Activated CD4-positive, alpha-beta T cell treated with anti-CD3 and anti-CD28 coated beads, Interleukin-2, amount 10 ng/mL, durations not matched to agents 24 days and 14 days (primary cell): ENCODE measurements around the gene VPS52. TPM values are rescaled to one million over a fixed set of nuclear protein-coding genes. Genes with fewer than 3 reads are reported as not detected.

ENCODE experiments used
- DNase-seq: peaks from one replicate; pipeline ENCODE4 v3.0.0; 2022
- H3K27ac Mint-ChIP-seq: one replicate; pipeline ENCODE4 v1.8.0; 2022; ENCODE audit warnings: mild to moderate bottlenecking, mixed read lengths
- H3K27me3 Mint-ChIP-seq: one replicate; pipeline ENCODE4 v1.8.0; 2022; ENCODE audit warnings: mixed read lengths
- H3K36me3 Mint-ChIP-seq: one replicate; pipeline ENCODE4 v1.8.0; 2022; ENCODE audit warnings: low read depth, mild to moderate bottlenecking, mixed read lengths
- H3K4me1 Mint-ChIP-seq: one replicate; pipeline ENCODE4 v1.8.0; 2021; ENCODE audit warnings: mixed read lengths
- H3K4me3 Mint-ChIP-seq: one replicate; pipeline ENCODE4 v1.8.0; 2022; ENCODE audit warnings: mild to moderate bottlenecking, moderate library complexity, mixed read lengths
- H3K9me3 Mint-ChIP-seq: one replicate; pipeline ENCODE4 v1.8.0; 2021; ENCODE audit warnings: mixed read lengths
- intact Hi-C: fragments of 100-400 bp; cut with micrococcal nuclease; formaldehyde crosslinking; loops from one replicate; pipeline ENCODE4 v1.15.1; 2023
- total RNA-seq: library from RNA; stranded (reverse); gene quantifications from 2 replicates; pipeline ENCODE4 v1.2.3, GENCODE V29; 2022

Gene VPS52
- total RNA-seq, 1 donor from 2014 or later: 64.9 TPM

GRCh38 chr6:33297406-33297955 lies 25.8 kb upstream of the VPS52 start:
- Mint-ChIP-seq H3K4me1 (peaks cover 23% of the 10 kb centered on the region), H3K27ac (peak overlapping the region; percentile 60), H3K27me3 (peaks cover 2% of the 10 kb centered on the region), H3K36me3 (peaks cover 43% of the 10 kb centered on the region), H3K9me3 (no peaks in the 10 kb centered on the region), H3K4me3 (peak overlapping the region; percentile 65)
- intact Hi-C loops: loop anchor here (5.0 to 10.0 kb wide), 2 partner anchors 130 to 1103 kb away; partner anchors contain the start of genes GPSM3 and PBX2
- DNase-seq: peak; percentile 68

GRCh38 chr6:33296797-33297405 lies 25.2 kb upstream of the VPS52 start:
- peak overlapping the region; percentile 65 for H3K4me3 Mint-ChIP-seq
- H3K36me3 Mint-ChIP-seq: peaks cover 45% of the 10 kb centered on the region

GRCh38 chr6:33295621-33296369 lies 24.1 kb upstream of the VPS52 start:
- Mint-ChIP-seq H3K36me3 (peaks cover 45% of the 10 kb centered on the region), H3K4me1 (peaks cover 22% of the 10 kb centered on the region), H3K27ac (peak overlapping the region; percentile 6), H3K9me3 (no peaks in the 10 kb centered on the region), H3K27me3 (peaks cover 2% of the 10 kb centered on the region), H3K4me3 (no peak overlapping the region)
- no peak for DNase-seq
- intact Hi-C loops: loop anchor here (5.0 to 10.0 kb wide), 2 partner anchors 132 to 1101 kb away; partner anchors contain the start of genes GPSM3 and PBX2

More at GRCh38 chr6:33296797-33297405, 25.2 kb upstream of the VPS52 start:
- peaks cover 2% of the 10 kb centered on the region for H3K27me3 Mint-ChIP-seq
- no peak overlapping the region for H3K27ac Mint-ChIP-seq
- peak; percentile 58 for DNase-seq
- peaks cover 23% of the 10 kb centered on the region for H3K4me1 Mint-ChIP-seq
- intact Hi-C loops: loop anchor here (5.0 to 10.0 kb wide), 2 partner anchors 130 to 1102 kb away; partner anchors contain the start of genes GPSM3 and PBX2
- no peaks in the 10 kb centered on the region for H3K9me3 Mint-ChIP-seq

GRCh38 chr6:33294086-33294823 lies 22.6 kb upstream of the VPS52 start:
- H3K9me3 Mint-ChIP-seq: no peaks in the 10 kb centered on the region
- intact Hi-C loops: loop anchor here (10.0 kb wide), 1 partner anchor 1099 kb away; the partner anchor contains the start of genes GPSM3 and PBX2

GRCh38 chr6:33292996-33293682 lies 21.5 kb upstream of the VPS52 start:
- intact Hi-C loops: loop anchor here (10.0 kb wide), 1 partner anchor 1098 kb away; the partner anchor contains the start of genes GPSM3 and PBX2
- H3K4me1 Mint-ChIP-seq: peaks cover 25% of the 10 kb centered on the region

More at GRCh38 chr6:33294086-33294823, 22.6 kb upstream of the VPS52 start:
- Mint-ChIP-seq H3K36me3 (peaks cover 43% of the 10 kb centered on the region), H3K4me1 (peaks cover 20% of the 10 kb centered on the region), H3K27ac (no peak overlapping the region), H3K4me3 (no peak overlapping the region), H3K27me3 (peaks cover 2% of the 10 kb centered on the region)
- no peak for DNase-seq

GRCh38 chr6:33290459-33290858 lies 18.8 kb upstream of the VPS52 start:
- H3K9me3 Mint-ChIP-seq: no peaks in the 10 kb centered on the region
- H3K4me3 Mint-ChIP-seq: peak overlapping the region; percentile 100
- H3K27ac Mint-ChIP-seq: peak overlapping the region; percentile 95
- no peaks in the 10 kb centered on the region for H3K27me3 Mint-ChIP-seq
- peaks cover 26% of the 10 kb centered on the region for H3K4me1 Mint-ChIP-seq
- peaks cover 61% of the 10 kb centered on the region for H3K36me3 Mint-ChIP-seq
- intact Hi-C loops: loop anchor here (10.0 kb wide), 1 partner anchor 1096 kb away; the partner anchor contains the start of genes GPSM3 and PBX2
- no peak for DNase-seq

More at GRCh38 chr6:33292996-33293682, 21.5 kb upstream of the VPS52 start:
- no peak overlapping the region for H3K27ac Mint-ChIP-seq
- H3K36me3 Mint-ChIP-seq: peaks cover 50% of the 10 kb centered on the region
- H3K4me3 Mint-ChIP-seq: no peak overlapping the region
- no peak for DNase-seq
- H3K27me3 Mint-ChIP-seq: peaks cover 2% of the 10 kb centered on the region
- no peaks in the 10 kb centered on the region for H3K9me3 Mint-ChIP-seq

GRCh38 chr6:33289784-33290315 lies 18.2 kb upstream of the VPS52 start:
- Mint-ChIP-seq H3K27me3 (no peaks in the 10 kb centered on the region), H3K36me3 (peaks cover 61% of the 10 kb centered on the region), H3K4me3 (peak overlapping the region; percentile 100), H3K9me3 (no peaks in the 10 kb centered on the region), H3K4me1 (peaks cover 26% of the 10 kb centered on the region), H3K27ac (peak overlapping the region; percentile 95)
- intact Hi-C loops: loop anchor here (1.0 to 10.0 kb wide), 7 partner anchors 9 to 1095 kb away; partner anchors contain the start of genes B3GALT4, GPSM3, PBX2 and RXRB
- DNase-seq: no peak

- peak; percentile 95 for DNase-seq
- Mint-ChIP-seq H3K36me3 (peaks cover 63% of the 10 kb centered on the region), H3K27me3 (no peaks in the 10 kb centered on the region), H3K9me3 (no peaks in the 10 kb centered on the region), H3K4me1 (peaks cover 28% of the 10 kb centered on the region), H3K4me3 (peak within 1 kb of the TSS; percentile 100), H3K27ac (peak within 1 kb of the TSS; percentile 95)
- intact Hi-C loops: loop anchor here (1.0 kb wide), 6 partner anchors 10 to 89 kb away; partner anchors contain the start of genes B3GALT4, RXRB, SLC39A7 and TAPBP
These were observed 17.5 kb upstream of the VPS52 start, which contains the start of the genes PFDN6 and WDR46 for GRCh38 chr6:33288921-33289783. PFDN6 (plus strand) TSS chr6:33289601; CDS start chr6:33289857, 256 bp downstream. WDR46 (minus strand) TSS chr6:33289239; CDS start chr6:33289170, 69 bp downstream.

GRCh38 chr6:33288141-33288920 lies 16.7 kb upstream of the VPS52 start:
- Mint-ChIP-seq H3K27me3 (no peaks in the 10 kb centered on the region), H3K9me3 (no peaks in the 10 kb centered on the region), H3K4me3 (peak overlapping the region; percentile 100), H3K27ac (peak overlapping the region; percentile 95), H3K4me1 (peaks cover 28% of the 10 kb centered on the region), H3K36me3 (peaks cover 63% of the 10 kb centered on the region)
- intact Hi-C loops: no loop called here
- no peak for DNase-seq

GRCh38 chr6:33286946-33287914 lies 15.6 kb upstream of the VPS52 start:
- intact Hi-C loops: no loop called here
- Mint-ChIP-seq H3K27me3 (no peaks in the 10 kb centered on the region), H3K4me1 (peaks cover 28% of the 10 kb centered on the region), H3K27ac (no peak overlapping the region), H3K4me3 (peak overlapping the region; percentile 100), H3K36me3 (peaks cover 62% of the 10 kb centered on the region), H3K9me3 (no peaks in the 10 kb centered on the region)
- DNase-seq: no peak
